ENCODE results near the gene TMC1. TPM values are rescaled to one million over a fixed set of nuclear protein-coding genes. Genes with fewer than 3 reads are reported as not detected.

Gene TMC1
- polyA plus RNA-seq, 2 of the 4 experiments (the other 2 are of a cell fraction) = 0.12 to 0.17 TPM

GRCh38 chr9:72816666-72817065 is 295.3 kb downstream of the TMC1 start:
- ATAC-seq (no peak), DNase-seq (ENCODE audit: low read depth in 1 of 2, low spot score in 1 of 2) (no peak), FAIRE-seq (no peak)
- Histone ChIP-seq H3K9me3 (no peaks in the 10 kb centered on the region), H3K27ac (no peak overlapping the region), H3K4me3 (no peak overlapping the region), H3K4me2 (no peak overlapping the region), H3K4me1 (no peaks in the 10 kb centered on the region)
- ChIA-PET POLR2A (no interaction called here), CTCF (interaction anchor here (0.6 to 15.8 kb wide), 2 partner anchors 539 to 792 kb away, joined by 3 to 340 read pairs; no protein-coding TSS in a partner anchor)
- no peak for TF ChIP-seq ZNF302 (CRISPR knock-in tag; IDR thresholded peaks at IDR 0.05)
- no peak for TF ChIP-seq RFX5 (IDR thresholded peaks at IDR 0.05)
- no peak for TF ChIP-seq HOXA7 (CRISPR knock-in tag; IDR thresholded peaks at IDR 0.05)
- no peak for TF ChIP-seq CEBPB (IDR thresholded peaks at IDR 0.05)
- TF ChIP-seq BHLHE40 (IDR thresholded peaks at IDR 0.05; ENCODE audit: low read depth, low read length) = no peak
- no peak for TF ChIP-seq SREBF2 (IDR thresholded peaks at IDR 0.05)
- TF ChIP-seq JUNB (IDR thresholded peaks at IDR 0.05) = no peak
- TF ChIP-seq MYC (IDR thresholded peaks at IDR 0.05; ENCODE audit: borderline replicate concordance, low read length) = no peak
- TF ChIP-seq ESRRA (IDR thresholded peaks at IDR 0.05; ENCODE audit: borderline replicate concordance, low read length) = no peak
- TF ChIP-seq REST (IDR thresholded peaks at IDR 0.05) = no peak
- no peak for TF ChIP-seq ZFP36 (IDR thresholded peaks at IDR 0.05; ENCODE audit: borderline replicate concordance, partially characterized antibody)
- no peak for TF ChIP-seq NR3C1 (IDR thresholded peaks at IDR 0.05)
- TF ChIP-seq EHF (CRISPR knock-in tag; IDR thresholded peaks at IDR 0.05) = no peak
- no peak for TF ChIP-seq NPAS2 (CRISPR knock-in tag; IDR thresholded peaks at IDR 0.05; ENCODE audit: borderline replicate concordance)
- TF ChIP-seq CBX8 (IDR thresholded peaks at IDR 0.05) = no peak
- TF ChIP-seq CBX2 (IDR thresholded peaks at IDR 0.05; ENCODE audit: borderline replicate concordance, low read depth) = no peak
- WGBS (ENCODE audit: missing lambda C conversion rate) = 84% methylated on average over 8 of the region's 8 CpGs

GRCh38 chr9:72817413-72817812 is 296.0 kb downstream of the TMC1 start:
- TF ChIP-seq MAFK (IDR thresholded peaks at IDR 0.05; ENCODE audit: partially characterized antibody) (peak; percentile 13), PHF8 (IDR thresholded peaks at IDR 0.05; ENCODE audit: borderline replicate concordance, low read depth) (no peak)
- Histone ChIP-seq H3K27ac (no peak overlapping the region), H3K4me1 (peaks cover 5% of the 10 kb centered on the region; the same call in 2 of the 3 replicates), H3K9me3 (no peaks in the 10 kb centered on the region), H3K4me2 (no peak overlapping the region), H3K4me3 (no peak overlapping the region)
- DNase-seq (ENCODE audit: low read depth in 1 of 2, low spot score in 1 of 2) (no peak), ATAC-seq (no peak), FAIRE-seq (peak; percentile 23)
- POLR2A ChIA-PET = interaction anchor here (1.5 kb wide), 1 partner anchor 452 kb away, joined by 4 read pairs; the partner anchor contains the start of gene ZFAND5
- CTCF ChIA-PET = interaction anchor here (0.6 to 15.8 kb wide), 3 partner anchors 18 to 614 kb away, joined by 3 to 340 read pairs (median 6); no protein-coding TSS in a partner anchor
- WGBS (ENCODE audit: missing lambda C conversion rate) = 88% methylated on average over 7 of the region's 7 CpGs

GRCh38 chr9:72818385-72818784 is 297.0 kb downstream of the TMC1 start:
- no peak overlapping the region for H3K4me2 ChIP-seq
- 80% methylated on average over 3 of the region's 3 CpGs for WGBS (ENCODE audit: missing lambda C conversion rate)
- H3K4me3 ChIP-seq = no peak overlapping the region
- H3K4me1 ChIP-seq = peaks cover 14% of the 10 kb centered on the region
- DNase-seq (ENCODE audit: low read depth in 1 of 2, low spot score in 1 of 2) = no peak
- POLR2A ChIA-PET = interaction anchor here (1.5 kb wide), 1 partner anchor 453 kb away, joined by 4 read pairs; the partner anchor contains the start of gene ZFAND5
- CTCF ChIA-PET = interaction anchor here (0.8 to 15.8 kb wide), 3 partner anchors 526 to 615 kb away, joined by 3 to 340 read pairs (median 6); no protein-coding TSS in a partner anchor
- no peak overlapping the region for H3K27ac ChIP-seq
- TF ChIP-seq PBX3 (IDR thresholded peaks at IDR 0.05) = no peak
- no peak for FAIRE-seq
- no peaks in the 10 kb centered on the region for H3K9me3 ChIP-seq
- no peak for ATAC-seq

Data from A549 (cell line).